A549 (cell line): ENCODE measurements around the gene GSS.

ENCODE experiments used
- MYC ChIP-seq: IDR thresholded peaks from 2 replicates; pipeline ENCODE4 v1.6.1; 2012; ENCODE audit warnings: mild to moderate bottlenecking, inconsistent platforms, low read length, improper control_type of control experiment, borderline replicate concordance
- TF ChIP-seq, protein P1 (sequence below): fragments of 250-450 bp; sonication (Bioruptor Pico); IDR thresholded peaks from 2 replicates; pipeline ENCODE4 v1.5.0; 2021; ENCODE audit warnings: mild to moderate bottlenecking, moderate library complexity, borderline replicate concordance
- TF ChIP-seq, protein P2 (sequence below): fragments of 200-600 bp; sonication (generic); IDR thresholded peaks from 2 replicates; pipeline ENCODE4 v1.6.1; 2016; ENCODE audit warnings: antibody characterized with exemption, mild to moderate bottlenecking, moderate library complexity
- TF ChIP-seq, protein P3 (sequence below): fragments of >200 bp; sonication (Bioruptor Twin); formaldehyde crosslinking; IDR thresholded peaks from 3 replicates; pipeline ENCODE4 v1.5.1; 2016

DNA sequence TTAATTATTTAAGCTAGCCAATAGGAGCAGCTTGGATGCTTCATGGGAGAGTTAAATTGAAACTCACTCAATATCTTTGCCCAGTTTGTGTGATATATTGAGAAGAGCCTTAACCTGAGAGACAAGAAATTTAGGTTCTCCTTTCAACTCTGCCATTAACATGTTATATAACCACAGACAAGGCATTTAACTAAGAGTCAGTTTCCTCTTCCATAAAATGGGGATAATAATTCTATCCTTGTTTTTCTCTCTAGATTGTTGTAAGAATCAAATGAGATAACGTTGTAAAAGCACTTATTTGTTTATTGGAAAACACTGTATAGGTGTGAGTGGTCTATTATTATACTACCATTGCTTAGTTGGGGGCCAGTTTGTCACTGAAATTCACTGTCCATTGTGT is 71.3 kb downstream of the GSS start:
- TF ChIP-seq MYC: no peak
- TF ChIP-seq, protein P1, sequence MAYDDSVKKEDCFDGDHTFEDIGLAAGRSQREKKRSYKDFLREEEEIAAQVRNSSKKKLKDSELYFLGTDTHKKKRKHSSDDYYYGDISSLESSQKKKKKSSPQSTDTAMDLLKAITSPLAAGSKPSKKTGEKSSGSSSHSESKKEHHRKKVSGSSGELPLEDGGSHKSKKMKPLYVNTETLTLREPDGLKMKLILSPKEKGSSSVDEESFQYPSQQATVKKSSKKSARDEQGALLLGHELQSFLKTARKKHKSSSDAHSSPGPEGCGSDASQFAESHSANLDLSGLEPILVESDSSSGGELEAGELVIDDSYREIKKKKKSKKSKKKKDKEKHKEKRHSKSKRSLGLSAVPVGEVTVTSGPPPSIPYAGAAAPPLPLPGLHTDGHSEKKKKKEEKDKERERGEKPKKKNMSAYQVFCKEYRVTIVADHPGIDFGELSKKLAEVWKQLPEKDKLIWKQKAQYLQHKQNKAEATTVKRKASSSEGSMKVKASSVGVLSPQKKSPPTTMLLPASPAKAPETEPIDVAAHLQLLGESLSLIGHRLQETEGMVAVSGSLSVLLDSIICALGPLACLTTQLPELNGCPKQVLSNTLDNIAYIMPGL (CRISPR knock-in tag): no peak
- TF ChIP-seq, protein P2, sequence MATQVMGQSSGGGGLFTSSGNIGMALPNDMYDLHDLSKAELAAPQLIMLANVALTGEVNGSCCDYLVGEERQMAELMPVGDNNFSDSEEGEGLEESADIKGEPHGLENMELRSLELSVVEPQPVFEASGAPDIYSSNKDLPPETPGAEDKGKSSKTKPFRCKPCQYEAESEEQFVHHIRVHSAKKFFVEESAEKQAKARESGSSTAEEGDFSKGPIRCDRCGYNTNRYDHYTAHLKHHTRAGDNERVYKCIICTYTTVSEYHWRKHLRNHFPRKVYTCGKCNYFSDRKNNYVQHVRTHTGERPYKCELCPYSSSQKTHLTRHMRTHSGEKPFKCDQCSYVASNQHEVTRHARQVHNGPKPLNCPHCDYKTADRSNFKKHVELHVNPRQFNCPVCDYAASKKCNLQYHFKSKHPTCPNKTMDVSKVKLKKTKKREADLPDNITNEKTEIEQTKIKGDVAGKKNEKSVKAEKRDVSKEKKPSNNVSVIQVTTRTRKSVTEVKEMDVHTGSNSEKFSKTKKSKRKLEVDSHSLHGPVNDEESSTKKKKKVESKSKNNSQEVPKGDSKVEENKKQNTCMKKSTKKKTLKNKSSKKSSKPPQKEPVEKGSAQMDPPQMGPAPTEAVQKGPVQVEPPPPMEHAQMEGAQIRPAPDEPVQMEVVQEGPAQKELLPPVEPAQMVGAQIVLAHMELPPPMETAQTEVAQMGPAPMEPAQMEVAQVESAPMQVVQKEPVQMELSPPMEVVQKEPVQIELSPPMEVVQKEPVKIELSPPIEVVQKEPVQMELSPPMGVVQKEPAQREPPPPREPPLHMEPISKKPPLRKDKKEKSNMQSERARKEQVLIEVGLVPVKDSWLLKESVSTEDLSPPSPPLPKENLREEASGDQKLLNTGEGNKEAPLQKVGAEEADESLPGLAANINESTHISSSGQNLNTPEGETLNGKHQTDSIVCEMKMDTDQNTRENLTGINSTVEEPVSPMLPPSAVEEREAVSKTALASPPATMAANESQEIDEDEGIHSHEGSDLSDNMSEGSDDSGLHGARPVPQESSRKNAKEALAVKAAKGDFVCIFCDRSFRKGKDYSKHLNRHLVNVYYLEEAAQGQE: no peak
- TF ChIP-seq, protein P3, sequence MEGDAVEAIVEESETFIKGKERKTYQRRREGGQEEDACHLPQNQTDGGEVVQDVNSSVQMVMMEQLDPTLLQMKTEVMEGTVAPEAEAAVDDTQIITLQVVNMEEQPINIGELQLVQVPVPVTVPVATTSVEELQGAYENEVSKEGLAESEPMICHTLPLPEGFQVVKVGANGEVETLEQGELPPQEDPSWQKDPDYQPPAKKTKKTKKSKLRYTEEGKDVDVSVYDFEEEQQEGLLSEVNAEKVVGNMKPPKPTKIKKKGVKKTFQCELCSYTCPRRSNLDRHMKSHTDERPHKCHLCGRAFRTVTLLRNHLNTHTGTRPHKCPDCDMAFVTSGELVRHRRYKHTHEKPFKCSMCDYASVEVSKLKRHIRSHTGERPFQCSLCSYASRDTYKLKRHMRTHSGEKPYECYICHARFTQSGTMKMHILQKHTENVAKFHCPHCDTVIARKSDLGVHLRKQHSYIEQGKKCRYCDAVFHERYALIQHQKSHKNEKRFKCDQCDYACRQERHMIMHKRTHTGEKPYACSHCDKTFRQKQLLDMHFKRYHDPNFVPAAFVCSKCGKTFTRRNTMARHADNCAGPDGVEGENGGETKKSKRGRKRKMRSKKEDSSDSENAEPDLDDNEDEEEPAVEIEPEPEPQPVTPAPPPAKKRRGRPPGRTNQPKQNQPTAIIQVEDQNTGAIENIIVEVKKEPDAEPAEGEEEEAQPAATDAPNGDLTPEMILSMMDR: no peak
